ENCODE results near the gene PCDHA4. TPM values are rescaled to one million over a fixed set of nuclear protein-coding genes. Genes with fewer than 3 reads are reported as not detected.
A peak's percentile ranks its signal among the peaks of the same experiment; 100 is the strongest.
"Not testable (repeated sequence)": the region's sequence is repeated elsewhere in the genome, so short reads cannot be mapped to it uniquely, and the experiment has no call there.

PCDHA4 gene
- total RNA-seq, 1 donor, result 0.43 TPM

DNA sequence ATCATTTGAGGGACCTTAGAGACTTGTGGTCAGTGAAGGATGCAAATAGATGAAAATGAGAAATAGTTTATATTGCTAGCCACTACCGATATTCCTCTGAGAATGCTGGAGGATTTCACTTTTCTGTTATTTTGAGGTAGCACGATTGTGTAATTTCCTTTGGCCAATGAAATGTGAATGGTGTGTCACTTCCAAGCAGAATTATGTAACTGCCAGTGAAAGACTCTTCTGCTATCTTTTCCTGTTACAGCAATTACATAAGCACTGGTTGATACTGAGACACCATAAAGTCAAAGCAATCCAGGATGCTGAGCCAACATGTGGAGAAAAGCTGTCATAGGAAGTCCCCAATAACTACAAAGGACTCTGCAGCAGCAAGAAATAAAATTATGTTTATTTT, 15.8 kb upstream of the PCDHA4 start:
- no peak for DNase-seq (ENCODE audit: low read depth)
- H3K4me3 ChIP-seq (ENCODE audit: low read depth, low read length), result no peak overlapping the region
- TF ChIP-seq, protein P1, sequence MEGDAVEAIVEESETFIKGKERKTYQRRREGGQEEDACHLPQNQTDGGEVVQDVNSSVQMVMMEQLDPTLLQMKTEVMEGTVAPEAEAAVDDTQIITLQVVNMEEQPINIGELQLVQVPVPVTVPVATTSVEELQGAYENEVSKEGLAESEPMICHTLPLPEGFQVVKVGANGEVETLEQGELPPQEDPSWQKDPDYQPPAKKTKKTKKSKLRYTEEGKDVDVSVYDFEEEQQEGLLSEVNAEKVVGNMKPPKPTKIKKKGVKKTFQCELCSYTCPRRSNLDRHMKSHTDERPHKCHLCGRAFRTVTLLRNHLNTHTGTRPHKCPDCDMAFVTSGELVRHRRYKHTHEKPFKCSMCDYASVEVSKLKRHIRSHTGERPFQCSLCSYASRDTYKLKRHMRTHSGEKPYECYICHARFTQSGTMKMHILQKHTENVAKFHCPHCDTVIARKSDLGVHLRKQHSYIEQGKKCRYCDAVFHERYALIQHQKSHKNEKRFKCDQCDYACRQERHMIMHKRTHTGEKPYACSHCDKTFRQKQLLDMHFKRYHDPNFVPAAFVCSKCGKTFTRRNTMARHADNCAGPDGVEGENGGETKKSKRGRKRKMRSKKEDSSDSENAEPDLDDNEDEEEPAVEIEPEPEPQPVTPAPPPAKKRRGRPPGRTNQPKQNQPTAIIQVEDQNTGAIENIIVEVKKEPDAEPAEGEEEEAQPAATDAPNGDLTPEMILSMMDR (IDR thresholded peaks at IDR 0.05; ENCODE audit: insufficient read depth, low read depth, low read length), result no peak

DNA sequence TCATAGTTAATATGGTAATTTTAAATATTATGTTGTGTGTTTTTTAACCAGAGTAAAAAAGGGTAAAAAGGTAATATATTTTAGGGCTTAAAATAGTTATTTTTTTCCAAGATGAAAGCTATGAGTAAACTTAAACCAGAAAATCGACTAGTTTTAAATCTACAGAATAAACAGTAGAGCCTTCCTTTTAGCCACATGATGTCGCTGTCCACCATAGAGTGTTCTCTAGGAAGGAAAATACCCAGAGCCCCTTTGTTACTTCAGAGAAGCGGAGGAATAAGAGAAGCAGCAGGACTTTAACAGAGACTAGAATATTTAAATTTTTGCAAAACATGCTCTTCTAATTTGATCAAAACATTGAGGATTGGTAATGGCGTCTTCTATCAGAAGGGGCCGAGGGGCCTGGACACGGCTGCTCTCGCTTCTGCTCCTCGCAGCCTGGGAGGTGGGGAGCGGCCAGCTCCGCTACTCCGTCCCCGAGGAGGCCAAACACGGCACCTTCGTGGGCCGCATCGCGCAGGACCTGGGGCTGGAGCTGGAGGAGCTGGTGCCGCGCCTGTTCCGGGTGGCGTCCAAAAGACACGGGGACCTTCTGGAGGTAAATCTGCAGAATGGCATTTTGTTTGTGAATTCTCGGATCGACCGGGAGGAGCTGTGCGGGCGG, 12.1 kb upstream of the PCDHA4 start, which contains the start of gene PCDHA2:
Gene PCDHA2, plus strand, starts transcription at position 258 of the 664 bp plus-strand sequence.
- no peak for DNase-seq (ENCODE audit: low read depth)
- peak within 1 kb of the TSS; percentile 25 for H3K4me3 ChIP-seq (ENCODE audit: low read depth, low read length)
- TF ChIP-seq, protein P1 (IDR thresholded peaks at IDR 0.05; ENCODE audit: insufficient read depth, low read depth, low read length), result no peak

DNA sequence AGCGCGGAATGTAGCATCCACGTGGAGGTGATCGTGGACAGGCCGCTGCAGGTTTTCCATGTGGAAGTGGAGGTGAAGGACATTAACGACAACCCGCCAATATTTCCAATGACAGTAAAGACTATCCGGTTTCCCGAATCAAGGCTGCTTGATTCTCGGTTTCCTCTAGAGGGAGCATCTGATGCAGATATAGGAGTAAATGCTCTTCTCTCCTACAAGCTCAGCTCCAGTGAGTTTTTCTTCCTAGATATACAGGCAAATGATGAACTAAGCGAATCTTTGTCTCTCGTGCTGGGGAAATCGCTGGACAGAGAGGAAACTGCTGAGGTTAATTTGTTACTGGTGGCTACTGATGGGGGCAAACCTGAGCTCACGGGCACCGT, 11.6 kb upstream of the PCDHA4 start:
- TF ChIP-seq, protein P1 (IDR thresholded peaks at IDR 0.05; ENCODE audit: insufficient read depth, low read depth, low read length), result peak; percentile 33
- no peak overlapping the region for H3K4me3 ChIP-seq (ENCODE audit: low read depth, low read length)
- DNase-seq (ENCODE audit: low read depth), result no peak

DNA sequence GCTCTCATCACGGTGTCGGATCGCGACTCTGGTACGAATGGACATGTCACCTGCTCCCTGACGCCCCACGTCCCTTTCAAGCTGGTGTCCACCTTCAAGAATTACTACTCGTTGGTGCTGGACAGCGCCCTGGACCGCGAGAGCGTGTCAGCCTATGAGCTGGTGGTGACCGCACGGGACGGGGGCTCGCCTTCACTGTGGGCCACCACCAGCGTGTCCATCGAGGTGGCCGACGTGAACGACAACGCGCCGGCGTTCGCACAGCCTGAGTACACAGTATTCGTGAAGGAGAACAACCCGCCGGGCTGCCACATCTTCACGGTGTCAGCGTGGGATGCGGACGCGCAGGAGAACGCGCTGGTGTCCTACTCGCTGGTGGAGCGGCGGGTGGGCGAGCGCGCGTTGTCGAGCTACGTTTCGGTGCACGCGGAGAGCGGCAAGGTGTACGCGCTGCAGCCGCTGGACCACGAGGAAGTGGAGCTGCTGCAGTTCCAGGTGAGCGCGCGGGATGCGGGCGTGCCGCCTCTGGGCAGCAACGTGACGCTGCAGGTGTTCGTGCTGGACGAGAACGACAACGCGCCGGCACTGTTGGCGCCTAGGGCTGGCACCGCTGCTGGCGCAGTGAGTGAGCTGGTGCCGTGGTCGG, 10.7 kb upstream of the PCDHA4 start:
- DNase-seq (ENCODE audit: low read depth); H3K4me3 ChIP-seq (ENCODE audit: low read depth, low read length): not testable (repeated sequence)

- TF ChIP-seq, protein P1 (IDR thresholded peaks at IDR 0.05; ENCODE audit: insufficient read depth, low read depth, low read length), result no peak
- DNase-seq (ENCODE audit: low read depth), result no peak
- no peak overlapping the region for H3K4me3 ChIP-seq (ENCODE audit: low read depth, low read length)
Observed at GRCh38 chr5:140796718-140797095, 10.2 kb upstream of the PCDHA4 start.

DNA sequence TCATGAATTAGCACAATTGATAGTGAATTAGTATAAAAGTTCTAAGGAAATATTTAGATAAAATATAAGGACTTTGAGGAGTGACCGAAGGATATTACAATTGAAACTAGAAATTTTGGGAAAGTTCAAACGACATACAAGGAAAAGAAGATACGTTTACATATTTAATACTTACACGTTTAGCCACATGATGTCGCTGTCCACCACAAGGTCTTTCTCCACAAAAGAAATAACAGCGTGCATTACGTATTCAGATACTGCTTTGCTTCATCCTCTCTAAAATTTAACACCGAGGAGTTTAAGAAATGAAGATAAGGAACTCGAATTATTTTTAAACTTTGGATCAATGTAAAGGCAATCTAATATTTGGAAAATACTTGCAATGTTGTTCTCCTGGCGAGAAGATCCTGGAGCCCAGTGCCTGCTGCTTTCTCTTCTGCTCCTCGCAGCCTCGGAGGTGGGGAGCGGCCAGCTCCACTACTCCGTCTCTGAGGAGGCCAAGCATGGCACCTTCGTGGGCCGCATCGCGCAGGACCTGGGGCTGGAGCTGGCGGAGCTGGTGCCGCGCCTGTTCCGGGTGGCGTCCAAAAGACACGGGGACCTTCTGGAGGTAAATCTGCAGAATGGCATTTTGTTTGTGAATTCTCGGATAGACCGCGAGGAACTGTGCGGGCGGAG, 5.9 kb upstream of the PCDHA4 start, which contains the start of gene PCDHA3:
Gene PCDHA3, plus strand, starts transcription at position 242 of the 678 bp plus-strand sequence.
- DNase-seq (ENCODE audit: low read depth), result peak; percentile 39
- peak within 1 kb of the TSS; percentile 40 for H3K4me3 ChIP-seq (ENCODE audit: low read depth, low read length)
- TF ChIP-seq, protein P1 (IDR thresholded peaks at IDR 0.05; ENCODE audit: insufficient read depth, low read depth, low read length), result peak; percentile 35

GRCh38 chr5:140801494-140801841, 5.4 kb upstream of the PCDHA4 start:
- peak overlapping the region; percentile 40 for H3K4me3 ChIP-seq (ENCODE audit: low read depth, low read length)
- TF ChIP-seq, protein P1 (IDR thresholded peaks at IDR 0.05; ENCODE audit: insufficient read depth, low read depth, low read length), result peak; percentile 30
- DNase-seq (ENCODE audit: low read depth), result no peak

GRCh38 chr5:140802381-140802780, 4.5 kb upstream of the PCDHA4 start:
- not testable (repeated sequence) for H3K4me3 ChIP-seq (ENCODE audit: low read depth, low read length); DNase-seq (ENCODE audit: low read depth)
